Midbrain (tissue), 1 donor: ENCODE measurements around the gene CLEC6A.
A peak's percentile ranks its signal among the peaks of the same experiment; 100 is the strongest.
"Not testable (repeated sequence)": the region's sequence is repeated elsewhere in the genome, so short reads cannot be mapped to it uniquely, and the experiment has no call there.

ENCODE experiments used
- DNase-seq: peaks from one replicate; lab custom pipeline; 2025; lab: John Stamatoyannopoulos, UW

CLEC6A gene

DNA sequence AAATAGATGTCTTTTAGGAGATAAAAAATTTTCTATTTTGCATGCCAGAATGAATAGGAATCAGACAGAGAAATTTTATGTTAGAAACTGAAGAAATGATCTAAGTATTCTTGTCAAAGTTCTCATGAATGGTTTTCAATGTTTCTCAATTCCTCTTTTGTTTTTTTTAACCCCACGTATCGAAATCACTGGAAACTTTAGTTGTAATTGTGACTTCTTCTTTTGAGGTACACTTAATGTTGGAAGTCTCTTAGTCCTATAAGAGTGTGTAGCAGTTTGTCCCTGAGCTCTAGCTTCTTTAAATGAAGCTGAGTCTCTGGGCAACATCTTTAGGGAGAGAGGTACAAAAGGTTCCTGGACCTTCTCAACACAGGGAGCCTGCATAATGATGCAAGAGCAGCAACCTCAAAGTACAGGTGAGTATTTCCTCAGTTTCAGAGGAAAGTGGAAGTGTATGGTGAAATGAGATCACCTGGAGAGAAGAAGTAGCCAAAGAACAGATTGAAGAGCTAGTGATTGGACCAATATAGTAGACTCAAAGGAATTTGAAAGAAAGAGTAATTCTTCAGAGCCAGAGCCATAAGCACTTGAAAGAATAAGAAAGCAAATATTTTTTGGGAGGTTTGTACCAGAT, at the start of gene CLEC6A:
Gene CLEC6A, plus strand, starts transcription at position 236 of the 634 bp plus-strand sequence. Its CDS starts 150 bp downstream, at position 386.
- DNase-seq: no peak

DNA sequence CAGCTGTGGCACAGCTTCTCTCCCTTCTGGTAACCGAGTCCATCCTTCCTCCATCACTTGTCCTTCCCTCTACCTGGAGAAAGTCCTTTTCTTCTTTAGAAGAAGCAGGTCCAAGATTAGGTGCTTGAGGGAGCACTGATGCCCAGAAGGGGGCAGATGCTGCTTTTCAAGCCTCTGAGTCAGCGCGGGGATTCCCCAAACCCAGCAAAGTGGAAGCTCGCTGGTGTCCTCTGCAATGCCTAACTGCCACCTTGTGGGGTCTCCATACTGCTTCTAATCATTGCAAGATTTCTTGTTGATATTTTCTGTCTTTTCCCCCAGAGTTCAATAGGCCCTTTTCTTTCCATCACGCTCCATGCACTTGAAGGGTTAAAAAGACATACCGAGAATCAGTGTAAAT, 36.2 kb upstream of the CLEC6A start:
- DNase-seq: not testable (repeated sequence)

GRCh38 chr12:8420506-8420905, 35.3 kb upstream of the CLEC6A start:
- no peak for DNase-seq

- DNase-seq: not testable (repeated sequence)
Measured at GRCh38 chr12:8444536-8445278, 11.1 kb upstream of the CLEC6A start.

DNA sequence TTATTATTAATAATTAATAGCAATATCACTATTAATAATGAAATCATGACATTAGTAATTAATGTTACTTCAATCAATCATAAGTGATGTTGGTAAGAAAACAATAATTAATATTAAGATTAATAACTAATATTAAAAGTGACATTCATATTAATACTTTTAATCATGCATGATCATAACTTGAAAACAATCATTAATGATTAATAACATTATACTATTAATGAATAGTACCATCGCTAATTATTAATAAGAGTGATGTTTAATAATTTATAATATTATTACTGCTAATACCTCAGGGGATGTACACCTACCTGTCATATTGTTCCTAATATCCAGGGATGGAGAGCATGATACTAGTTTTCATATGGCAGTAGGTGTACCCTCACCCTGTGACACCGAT, 10.0 kb upstream of the CLEC6A start:
- no peak for DNase-seq

DNA sequence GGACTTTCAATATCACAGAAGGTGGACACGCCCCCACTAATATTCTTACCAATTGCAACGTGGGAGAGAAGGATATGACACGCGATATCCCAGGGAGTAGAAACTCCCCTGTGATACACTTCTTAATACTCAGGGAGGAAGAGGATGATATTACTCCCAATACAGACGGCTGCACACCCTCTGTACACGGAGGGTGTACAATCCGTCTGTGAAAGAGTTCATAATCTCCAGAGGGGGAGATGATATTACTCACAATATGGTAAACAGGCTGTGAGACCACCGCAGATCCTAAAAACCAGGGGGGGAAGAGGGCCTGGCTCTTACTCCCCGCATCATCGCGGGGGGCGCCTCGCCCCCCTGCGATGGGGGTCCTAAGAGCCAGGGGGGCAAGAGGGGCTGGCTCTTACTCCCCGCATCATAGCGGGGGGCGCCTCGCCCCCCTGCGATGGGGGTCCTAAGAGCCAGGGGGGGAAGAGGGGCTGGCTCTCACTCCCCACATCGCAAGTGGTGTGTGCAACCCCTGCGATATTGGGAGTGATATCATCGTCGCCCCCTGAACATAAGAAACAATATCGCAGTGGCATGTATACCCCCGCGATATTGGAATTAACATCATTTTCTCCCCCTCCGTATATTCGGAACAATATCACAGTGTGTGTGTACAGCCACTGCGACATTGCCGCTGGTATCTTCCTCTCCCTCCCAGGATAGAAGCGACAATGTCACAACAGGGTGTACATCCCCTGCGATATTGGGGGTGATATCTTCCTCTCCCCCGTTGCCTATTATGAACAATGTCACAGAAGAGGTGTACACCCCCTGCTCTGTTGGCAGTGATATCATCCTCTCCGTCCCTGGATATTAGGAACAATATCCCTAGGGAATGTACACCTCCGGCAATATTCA, 8.9 kb upstream of the CLEC6A start:
- DNase-seq: no peak

DNA sequence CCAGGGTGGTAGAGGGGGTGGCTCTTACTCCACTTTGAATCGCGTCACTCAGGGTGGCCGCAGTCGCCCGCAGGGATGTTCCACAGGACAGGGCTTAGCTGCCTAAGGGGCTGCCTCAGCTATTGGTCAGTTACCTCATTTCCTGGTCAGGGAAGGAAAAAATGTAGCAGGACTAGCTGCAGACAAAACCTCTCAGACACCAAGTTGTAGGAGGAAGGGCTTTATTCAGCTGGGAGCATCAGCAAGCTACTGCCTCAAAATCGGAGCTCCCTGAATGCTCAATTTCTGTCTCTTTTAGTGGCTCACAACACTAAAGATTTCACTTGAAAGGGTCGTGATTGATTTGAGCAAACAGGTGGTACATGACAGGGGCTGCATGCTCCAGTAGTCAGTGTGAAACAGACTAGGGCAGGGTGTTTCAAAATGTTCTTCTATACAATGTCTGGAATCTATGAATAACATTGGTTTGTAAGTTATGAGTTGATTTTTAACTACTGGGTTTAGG, 6.4 kb upstream of the CLEC6A start:
- DNase-seq: no peak

DNA sequence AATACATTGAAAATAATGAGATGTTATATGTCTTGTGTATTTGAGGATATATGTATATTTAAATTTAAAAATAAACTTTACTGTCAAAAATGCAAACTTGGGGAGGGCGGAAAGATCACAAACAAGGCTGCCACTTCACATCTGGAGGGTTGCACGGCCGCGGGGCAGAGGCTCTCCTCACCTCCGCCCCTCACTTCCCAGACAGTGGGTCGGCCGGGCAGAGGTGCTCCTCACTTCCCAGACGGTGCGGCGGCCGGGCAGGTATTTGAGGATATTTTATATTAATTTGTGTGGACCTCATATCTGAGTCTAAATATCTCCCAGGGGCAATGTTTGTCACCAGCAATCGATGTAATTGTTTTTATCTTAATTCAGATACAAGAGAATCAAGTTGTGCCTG, 3.7 kb upstream of the CLEC6A start:
- DNase-seq: no peak

- DNase-seq: no peak
Measured at GRCh38 chr12:8453021-8453513, 2.7 kb upstream of the CLEC6A start.

GRCh38 chr12:8453796-8454195, 2.0 kb upstream of the CLEC6A start:
- no peak for DNase-seq

GRCh38 chr12:8455271-8455670, 491 bp upstream of the CLEC6A start:
- no peak for DNase-seq

GRCh38 chr12:8461426-8461825, 5.7 kb downstream of the CLEC6A start:
- no peak for DNase-seq

DNA sequence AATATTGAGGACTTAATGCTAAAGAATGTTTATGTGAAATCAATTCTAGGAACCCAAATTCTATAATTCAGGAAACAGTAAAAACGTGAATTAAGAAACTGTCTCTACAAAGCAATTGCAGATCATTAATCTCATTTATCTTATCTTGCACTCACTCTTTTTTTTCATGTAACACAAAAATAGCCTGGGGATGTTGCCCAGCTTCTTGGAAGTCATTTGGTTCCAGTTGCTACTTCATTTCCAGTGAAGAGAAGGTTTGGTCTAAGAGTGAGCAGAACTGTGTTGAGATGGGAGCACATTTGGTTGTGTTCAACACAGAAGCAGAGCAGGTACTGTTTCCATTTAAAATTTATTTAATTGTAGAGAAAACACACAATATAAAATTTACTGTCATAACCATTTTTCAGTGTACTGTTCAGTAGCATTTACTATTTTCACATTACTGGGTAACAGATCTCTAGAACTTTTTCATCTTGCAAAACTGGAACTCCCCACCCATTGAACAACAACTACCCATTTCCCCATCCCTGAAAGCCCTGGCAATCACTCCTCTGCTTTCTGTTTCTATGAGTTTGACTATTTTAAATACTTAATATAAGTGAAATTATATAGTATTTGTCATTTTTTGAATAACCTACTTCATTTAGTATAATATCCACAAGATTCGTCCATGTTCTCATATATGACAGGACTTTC, 9.7 kb downstream of the CLEC6A start:
- DNase-seq: no peak

GRCh38 chr12:8466241-8466640, 10.5 kb downstream of the CLEC6A start:
- DNase-seq: no peak

GRCh38 chr12:8471090-8471489, 15.3 kb downstream of the CLEC6A start:
- DNase-seq: no peak

GRCh38 chr12:8475508-8476203, 19.9 kb downstream of the CLEC6A start:
- DNase-seq: no peak

- DNase-seq: no peak
Measured at GRCh38 chr12:8482571-8483061, 26.9 kb downstream of the CLEC6A start.

DNA sequence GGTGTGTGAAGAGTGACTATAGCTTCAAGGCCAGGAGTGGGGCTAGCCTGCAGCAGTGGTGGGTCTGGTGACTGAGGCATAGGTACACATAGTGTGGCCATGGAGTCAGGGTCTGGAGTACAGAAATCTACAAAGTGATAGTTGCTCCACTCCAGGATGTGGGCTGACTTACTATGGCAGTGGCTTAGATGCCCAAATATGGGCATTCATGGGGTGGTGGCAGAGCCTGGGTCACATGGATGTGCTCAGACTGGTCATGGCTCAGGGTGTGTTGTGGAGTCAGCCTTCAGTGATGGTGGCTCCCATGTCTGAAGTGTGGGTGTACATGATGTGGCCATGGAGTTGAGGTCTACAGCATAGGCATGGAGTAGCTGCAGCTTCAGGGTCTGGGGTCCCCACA, 27.3 kb downstream of the CLEC6A start:
- DNase-seq: no peak

- no peak for DNase-seq
Measured at GRCh38 chr12:8491646-8492530, 36.1 kb downstream of the CLEC6A start.

GRCh38 chr12:8493084-8493483, 37.3 kb downstream of the CLEC6A start:
- DNase-seq: peak; percentile 0
